HT1080 (cell line): ENCODE results near the gene CSKMT. TPM values are rescaled to one million over a fixed set of nuclear protein-coding genes. Genes with fewer than 3 reads are reported as not detected.

ENCODE experiments used
- DNase-seq: peaks from one replicate; pipeline ENCODE4 v3.0.0-alpha.2; 2015; ENCODE audit warnings: low read depth
- small RNA-seq: library from RNA; depleted of rRNA; stranded (forward); fragments of <200 nt; gene quantifications from one replicate; pipeline ENCODE3, GENCODE V24; 2014
- total RNA-seq: library from RNA; depleted of rRNA; stranded (reverse); fragments of >200 nt; shearing (Covaris generic); gene quantifications from 2 replicates; pipeline ENCODE4 v1.2.3, GENCODE V29; 2014; rRNA removed

The CSKMT gene
- total RNA-seq, 1 experiment from 2014 or later: 33.5 TPM

- no peak for DNase-seq
Observed at GRCh38 chr11:62715150-62716130, 50.3 kb downstream of the CSKMT start.

GRCh38 chr11:62716206-62716605 is 51.1 kb downstream of the CSKMT start:
- no peak for DNase-seq

GRCh38 chr11:62716816-62717215 is 51.7 kb downstream of the CSKMT start:
- no peak for DNase-seq

Small RNA genes lying within 50 kb of the gene (small RNA-seq; reads per million reads assigned to genes)
- gene SNORA57: not detected

Other genes with a start within 250 kb of the CSKMT start
- gene SCGB1A1, start 246.3 kb upstream of the CSKMT start, total RNA-seq: not detected in 2 replicates
- gene AHNAK, start 118.5 kb upstream of the CSKMT start, total RNA-seq: 184 and 193 TPM in 2 replicates
- 1,970 and 1,995 TPM in 2 replicates for gene EEF1G, start 91.4 kb upstream of the CSKMT start, total RNA-seq
- 19.6 and 21.0 TPM in 2 replicates for gene TUT1, start 73.8 kb upstream of the CSKMT start, total RNA-seq
- gene MTA2, start 63.4 kb upstream of the CSKMT start, total RNA-seq: 179 and 193 TPM in 2 replicates
- gene EML3, start 52.5 kb upstream of the CSKMT start, total RNA-seq: 27.5 and 28.7 TPM in 2 replicates
- gene ROM1, start 52.1 kb upstream of the CSKMT start, total RNA-seq: 3.3 and 7.7 TPM in 2 replicates
- 63.8 and 67.2 TPM in 2 replicates for gene B3GAT3, start 43.3 kb upstream of the CSKMT start, total RNA-seq
- 191 and 221 TPM in 2 replicates for gene GANAB, start 18.7 kb upstream of the CSKMT start, total RNA-seq
- 33.8 and 41.9 TPM in 2 replicates for gene INTS5, start 12.0 kb upstream of the CSKMT start, total RNA-seq
- gene C11orf98, start 102 bp upstream of the CSKMT start, total RNA-seq: 239 and 266 TPM in 2 replicates
- gene UQCC3, start 6.4 kb downstream of the CSKMT start, total RNA-seq: 28.6 and 38.0 TPM in 2 replicates
- gene LBHD1, start 7.0 kb downstream of the CSKMT start, total RNA-seq: 4.8 and 6.6 TPM in 2 replicates
- gene UBXN1, start 13.8 kb downstream of the CSKMT start, total RNA-seq: 128 and 144 TPM in 2 replicates
- gene LRRN4CL, start 24.2 kb downstream of the CSKMT start, total RNA-seq: 0.13 and 0.20 TPM in 2 replicates
- gene BSCL2, start 42.1 kb downstream of the CSKMT start, total RNA-seq: 18.8 and 19.2 TPM in 2 replicates
- gene GNG3, start 42.4 kb downstream of the CSKMT start, total RNA-seq: not detected in 2 replicates
- 4.1 and 9.3 TPM in 2 replicates for gene HNRNPUL2, start 62.1 kb downstream of the CSKMT start, total RNA-seq
- gene TTC9C, start 63.2 kb downstream of the CSKMT start, total RNA-seq: 55.6 and 67.9 TPM in 2 replicates
- gene ZBTB3, start 88.8 kb downstream of the CSKMT start, total RNA-seq: 9.2 and 9.8 TPM in 2 replicates
- gene POLR2G, start 96.3 kb downstream of the CSKMT start, total RNA-seq: 92.6 and 143 TPM in 2 replicates
- 27.0 and 29.2 TPM in 2 replicates for gene TAF6L, start 106.1 kb downstream of the CSKMT start, total RNA-seq
- 112 and 181 TPM in 2 replicates for gene TMEM179B, start 122.1 kb downstream of the CSKMT start, total RNA-seq
- 46.4 and 47.4 TPM in 2 replicates for gene TMEM223, start 126.7 kb downstream of the CSKMT start, total RNA-seq
- gene NXF1, start 140.1 kb downstream of the CSKMT start, total RNA-seq: 27.4 and 46.3 TPM in 2 replicates
- gene STX5, start 166.7 kb downstream of the CSKMT start, total RNA-seq: 32.8 and 34.0 TPM in 2 replicates
- gene TEX54, start 167.5 kb downstream of the CSKMT start, total RNA-seq: 0.66 TPM in 1 of 2 replicates, not detected in the other
- gene WDR74, start 174.3 kb downstream of the CSKMT start, total RNA-seq: 145 and 176 TPM in 2 replicates
- 275 and 289 TPM in 2 replicates for gene SLC3A2, start 215.6 kb downstream of the CSKMT start, total RNA-seq